SK-N-MC (cell line): Measurements from ENCODE around the gene PDZD2.

Source experiments
- EZH2 ChIP-seq: fragments of 200-600 bp; sonication (generic); IDR thresholded peaks from one replicate; pipeline ENCODE4 v1.6.1; 2017; ENCODE audit warnings: antibody characterized with exemption
- FOXP2 ChIP-seq: optimal IDR thresholded peaks from 2 replicates; pipeline ENCODE3; 2011; ENCODE audit warnings: mild to moderate bottlenecking, moderate library complexity; ENCODE audit not compliant: insufficient read depth; ENCODE audit errors: extremely low read length, control extremely low read depth
- POLR2AphosphoS5 ChIP-seq: IDR thresholded peaks from 2 replicates; pipeline ENCODE4 v1.6.1; 2012; ENCODE audit warnings: mild to moderate bottlenecking, low read depth, low read length, borderline replicate concordance

DNA sequence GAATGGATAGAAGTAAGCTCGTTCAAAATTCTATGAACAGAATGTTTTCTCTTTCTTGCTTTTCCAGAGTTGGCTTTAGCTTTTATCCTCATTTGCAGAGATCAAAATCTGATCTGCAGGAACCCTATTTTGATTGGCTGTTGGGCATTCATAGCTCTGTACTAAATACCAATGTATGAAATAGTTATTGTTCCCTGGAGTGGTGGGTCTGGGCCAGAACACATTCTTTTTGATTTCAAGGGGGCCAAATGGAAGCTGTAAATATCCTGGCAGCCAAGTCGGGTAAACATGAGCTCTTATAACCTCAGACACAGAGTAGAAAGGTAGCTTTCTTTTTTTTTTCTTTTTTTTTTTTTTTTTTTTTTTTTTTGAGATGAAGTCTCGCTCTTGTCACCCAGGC lies 241.5 kb downstream of the PDZD2 start:
- TF ChIP-seq POLR2AphosphoS5 (no peak), EZH2 (no peak), FOXP2 (no peak)
